Stimulated activated CD8-positive, alpha-beta memory T cell treated with anti-CD3 and anti-CD28 coated beads, Interleukin-7, amount 100 ng/mL, for 24 hours (primary cell): ENCODE measurements around the gene BMX.

ENCODE experiments used
- DNase-seq: peaks from one replicate; pipeline ENCODE4 v3.0.0-alpha.2; 2020; ENCODE audit warnings: low read depth

The BMX gene

DNA sequence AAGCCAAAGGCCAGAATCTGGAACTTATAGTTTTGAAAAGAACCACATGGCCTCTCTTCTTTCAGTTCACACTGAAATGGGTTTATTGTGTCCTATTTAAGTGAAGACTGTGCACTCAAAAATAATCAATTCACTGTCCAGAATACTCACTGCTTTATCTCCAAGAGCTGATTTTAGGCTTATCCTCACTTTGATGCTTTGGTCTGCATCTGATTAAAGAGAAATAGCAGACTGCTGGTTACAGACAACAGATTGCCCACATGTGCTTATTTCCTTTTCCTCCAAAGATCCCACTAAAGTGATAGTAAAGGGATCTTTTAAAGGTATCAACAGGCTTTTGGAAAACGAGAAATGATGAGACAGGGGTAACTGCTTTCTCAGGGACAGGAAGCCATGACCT lies 69.5 kb downstream of the BMX start:
- DNase-seq: no peak

GRCh38 chrX:15574017-15574416 lies 73.4 kb downstream of the BMX start:
- DNase-seq: no peak

DNA sequence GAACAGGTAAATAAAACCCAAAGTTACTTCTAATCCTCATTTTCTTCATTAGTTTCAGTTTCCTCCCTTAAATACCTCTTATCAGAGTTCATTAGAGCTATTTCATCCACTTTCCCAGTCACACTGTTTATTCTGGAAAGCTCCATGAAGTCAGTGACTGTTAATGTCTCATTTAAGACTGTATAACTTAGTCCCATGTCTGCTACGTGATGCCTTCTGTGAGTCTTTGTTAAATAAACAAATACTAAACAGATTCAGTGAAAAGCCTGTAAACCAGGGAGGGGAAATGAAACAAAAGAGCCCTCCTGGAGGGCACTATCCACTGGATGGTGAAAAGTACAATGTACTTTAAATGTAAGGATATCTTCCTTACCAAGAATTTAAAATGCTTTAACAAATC lies 75.4 kb downstream of the BMX start:
- no peak for DNase-seq

GRCh38 chrX:15579778-15580747 lies 79.5 kb downstream of the BMX start:
- no peak for DNase-seq

DNA sequence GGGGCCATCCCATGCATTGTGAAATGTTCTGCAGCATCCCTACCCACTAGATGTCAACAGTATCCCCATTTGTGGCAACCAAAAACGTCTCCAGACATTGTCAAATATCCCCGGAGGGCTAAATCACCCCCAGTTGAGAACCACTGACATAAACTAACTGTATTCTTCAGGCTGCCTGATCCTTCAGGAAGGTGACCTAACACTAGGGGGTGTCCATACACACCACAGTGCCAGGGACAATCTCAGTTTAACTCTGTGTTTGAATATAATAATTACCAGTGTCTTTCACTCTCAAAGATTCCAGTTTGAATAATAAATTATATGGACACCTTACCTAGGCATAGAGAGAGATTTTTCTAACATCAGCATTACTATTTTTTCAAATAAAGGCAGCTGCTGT lies 93.8 kb downstream of the BMX start:
- DNase-seq: no peak

DNA sequence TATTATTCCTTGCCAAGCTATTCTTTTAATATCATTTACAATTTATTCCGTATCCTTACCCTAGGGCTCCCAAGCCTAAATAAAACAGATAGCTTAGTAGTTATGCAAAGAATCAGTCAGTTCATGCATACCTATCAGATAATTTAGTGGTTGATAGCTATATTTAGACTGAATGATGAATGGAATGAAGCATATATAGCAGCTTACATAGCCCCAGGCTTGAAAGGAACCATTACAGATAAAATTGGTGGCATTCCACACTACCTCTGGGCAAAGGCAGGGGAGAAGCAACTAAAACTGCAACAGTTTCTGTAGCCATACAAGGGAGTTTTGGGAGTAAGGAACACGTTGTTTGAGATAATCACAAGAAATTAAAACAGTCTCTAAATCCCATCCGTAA lies 97.4 kb downstream of the BMX start:
- DNase-seq: no peak

DNA sequence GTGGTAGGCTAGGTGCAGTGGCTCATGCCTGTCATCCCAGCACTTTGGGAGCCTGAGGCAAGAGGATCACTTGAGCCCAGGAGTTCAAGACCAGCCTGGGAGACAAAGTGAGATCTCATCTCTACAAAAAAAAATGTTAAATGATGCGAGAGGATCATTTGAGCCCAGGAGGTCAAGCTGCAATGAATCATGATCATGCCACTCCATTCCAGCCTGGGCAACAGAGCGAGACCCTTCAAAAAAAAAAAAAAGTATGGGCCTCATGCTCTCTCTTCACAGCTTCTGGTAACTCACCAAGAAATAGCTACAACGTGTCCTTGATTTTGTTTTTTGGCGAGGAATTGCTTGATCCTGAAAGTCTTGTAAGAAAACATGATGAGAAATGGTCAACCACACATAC lies 98.9 kb downstream of the BMX start:
- no peak for DNase-seq

DNA sequence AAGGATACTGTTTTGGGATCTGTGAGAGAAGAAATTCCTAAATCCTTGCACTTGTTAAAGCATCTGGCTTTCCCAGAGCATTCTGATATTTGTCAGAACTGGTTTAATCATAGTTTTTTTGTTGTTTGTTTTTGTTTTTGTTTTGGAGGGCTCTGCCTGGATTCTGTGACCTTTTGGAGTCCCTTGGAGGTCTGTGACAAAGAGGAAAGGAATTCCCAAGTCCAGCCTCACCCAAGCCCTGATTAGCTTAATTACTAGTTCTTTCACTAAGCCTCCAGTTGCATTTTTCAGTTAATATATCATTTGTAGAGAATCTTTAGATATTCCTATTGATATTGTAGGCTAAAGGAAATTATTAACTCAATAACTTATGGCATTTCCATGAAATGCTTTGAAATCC lies 99.4 kb downstream of the BMX start:
- no peak for DNase-seq

GRCh38 chrX:15600745-15601144 lies 100.1 kb downstream of the BMX start, which contains the start of gene ACE2:
Gene ACE2, minus strand, starts transcription at chrX:15600960. Its CDS starts 49 bp downstream, at chrX:15600911.
- no peak for DNase-seq

DNA sequence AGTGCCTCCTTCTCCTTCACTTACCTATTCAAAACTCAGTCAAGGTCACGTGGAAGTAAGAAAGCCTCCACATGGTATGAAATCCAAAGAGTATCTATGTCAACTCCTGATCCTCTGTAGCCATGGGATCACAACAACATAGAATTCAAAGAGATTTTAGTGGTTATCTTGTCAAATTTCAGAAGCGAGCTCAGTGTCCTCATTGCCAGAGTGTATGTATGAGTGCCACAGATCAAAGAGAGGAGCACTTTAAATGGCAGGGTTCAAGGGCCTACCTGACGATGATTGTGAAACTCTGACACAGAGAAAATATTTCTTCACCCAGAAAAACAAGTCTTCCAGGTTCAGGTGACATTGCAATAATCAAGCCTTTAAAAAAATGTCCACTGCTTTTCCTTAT lies 101.3 kb downstream of the BMX start:
- no peak for DNase-seq

DNA sequence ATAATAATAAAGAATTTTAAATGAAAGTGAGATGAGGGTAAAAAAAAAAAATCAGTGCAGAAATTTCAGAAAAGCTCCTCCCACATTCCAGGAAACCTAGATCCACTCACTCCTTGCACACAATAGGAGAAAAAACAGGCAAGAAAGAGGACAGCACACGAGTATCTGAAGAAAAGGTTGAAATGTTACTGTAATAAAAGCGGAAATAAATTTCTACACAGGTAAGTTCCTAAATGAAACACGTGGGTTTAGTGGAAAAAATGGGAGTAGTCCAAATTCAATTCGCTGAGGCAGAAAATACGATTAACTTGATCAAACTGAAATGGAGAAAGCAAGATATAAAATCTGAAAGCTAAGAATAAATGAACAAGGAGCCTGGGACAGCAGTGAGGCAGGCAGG lies 102.2 kb downstream of the BMX start:
- no peak for DNase-seq

DNA sequence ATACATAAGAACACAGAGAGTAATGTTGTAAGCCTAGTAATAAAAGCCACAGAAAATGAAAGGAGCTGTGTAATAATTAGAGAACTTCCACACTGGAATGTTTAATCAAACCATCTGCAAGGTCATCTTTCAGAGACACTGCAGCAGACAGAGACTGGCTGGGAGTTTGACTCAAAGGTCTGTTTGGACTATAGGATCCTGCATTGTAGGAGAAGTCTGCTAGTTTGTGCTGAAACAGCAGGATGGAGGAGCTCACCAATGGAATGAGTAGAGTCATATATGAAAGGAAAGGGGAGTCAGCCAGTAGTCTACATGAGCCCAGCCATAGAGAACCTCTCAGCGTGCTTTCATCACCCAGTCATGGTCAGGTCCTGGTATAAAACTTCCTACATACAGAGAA lies 104.6 kb downstream of the BMX start:
- DNase-seq: no peak
